H1 (cell line): ENCODE measurements around the gene GABRE. TPM values are rescaled to one million over a fixed set of nuclear protein-coding genes. Genes with fewer than 3 reads are reported as not detected.

Experiments
- CTCF ChIA-PET: fragments of 300-600 bp; sonication (Branson Sonifier 250); formaldehyde crosslinking; loops from one replicate; lab custom pipeline; 2021; ENCODE audit not compliant: partially characterized antibody; lab: Charles Lee
- POLR2A ChIA-PET: fragments of 300-600 bp; sonication (Branson Sonifier 250); formaldehyde crosslinking; loops from one replicate; lab custom pipeline; 2021; ENCODE audit warnings: inconsistent platforms; ENCODE audit not compliant: partially characterized antibody; lab: Charles Lee
- DNase-seq, 2 experiments: peaks; one replicate each; pipeline versions ENCODE4 v3.0.0 to v3.0.0-alpha.2; 2010 to 2022; ENCODE audit warnings: low spot score in 2 of 2, low read depth in 1 of 2, mixed read lengths in 1 of 2
- FAIRE-seq: peaks from 2 replicates; lab custom pipeline; 2011; peaks lifted over from hg19 to GRCh38; lab: Jason Lieb, UNC
- H2AFZ ChIP-seq: 2 replicates; pipeline ENCODE4 v1.8.1; 2012; ENCODE audit warnings: low read length, inconsistent platforms
- H2AK5ac ChIP-seq: 2 replicates; pipeline ENCODE4 v1.6.1; 2013; ENCODE audit warnings: low read depth, low read length
- H2BK120ac ChIP-seq: replicated peaks from 2 replicates; pipeline ENCODE3; 2013; ENCODE audit warnings: low read depth, low read length, inconsistent platforms
- H2BK12ac ChIP-seq: 2 replicates; pipeline ENCODE4 v1.6.1; 2013; ENCODE audit warnings: low read depth, low read length
- H2BK15ac ChIP-seq: 2 replicates; pipeline ENCODE4 v1.6.1; 2013; ENCODE audit warnings: low read length
- H2BK20ac ChIP-seq: 2 replicates; pipeline ENCODE4 v1.6.1; 2013; ENCODE audit warnings: low read length
- H2BK5ac ChIP-seq: 2 replicates; pipeline ENCODE4 v1.6.1; 2013; ENCODE audit warnings: low read depth, low read length
- H3K14ac ChIP-seq: 2 replicates; pipeline ENCODE4 v1.6.1; 2013; ENCODE audit warnings: inconsistent platforms; ENCODE audit not compliant: insufficient read length
- H3K18ac ChIP-seq: 2 replicates; pipeline ENCODE4 v1.6.1; 2013; ENCODE audit warnings: low read length; ENCODE audit errors: extremely low read depth
- H3K23ac ChIP-seq: 2 replicates; pipeline ENCODE4 v1.6.1; 2013; ENCODE audit warnings: inconsistent platforms; ENCODE audit not compliant: insufficient read length
- H3K23me2 ChIP-seq: 2 replicates; pipeline ENCODE4 v1.6.1; 2013; ENCODE audit warnings: low read depth, low read length
- H3K27ac ChIP-seq: 2 replicates; pipeline ENCODE4 v1.6.1; 2011; ENCODE audit warnings: low read depth, low read length, inconsistent platforms
- H3K27me3 ChIP-seq, 4 experiments: replicated peaks in 1 of 4; 1 replicate in 1 of 4; 2 replicates in 3 of 4; pipeline versions ENCODE4 v1.6.1 to v1.8.1; 2011 to 2013; ENCODE audit warnings: low read length in 3 of 4, mild to moderate bottlenecking in 3 of 4, inconsistent platforms in 2 of 4, mixed read lengths in 2 of 4, moderate library complexity in 1 of 4; ENCODE audit not compliant: control insufficient read depth in 3 of 4, insufficient read depth in 3 of 4; ENCODE audit errors: extremely low read depth in 1 of 4
- H3K36me3 ChIP-seq, 4 experiments: 2 replicates each; pipeline versions ENCODE4 v1.6.1 to v1.8.1; 2011 to 2013; ENCODE audit warnings: mild to moderate bottlenecking in 4 of 4, low read length in 3 of 4, moderate library complexity in 2 of 4, control low read depth in 1 of 4, inconsistent platforms in 1 of 4; ENCODE audit not compliant: insufficient read depth in 4 of 4, control insufficient read depth in 2 of 4
- H3K4ac ChIP-seq: replicated peaks from 2 replicates; pipeline ENCODE3; 2013; ENCODE audit warnings: low read length, low read depth, mixed read lengths, inconsistent platforms; ENCODE audit not compliant: insufficient read length
- H3K4me1 ChIP-seq, 4 experiments: replicated peaks in 1 of 4; 1 replicate in 1 of 4; 2 replicates in 3 of 4; pipeline versions ENCODE4 v1.6.1 to v1.8.1; 2011 to 2013; ENCODE audit warnings: low read length in 3 of 4, inconsistent platforms in 2 of 4, mixed read lengths in 1 of 4; ENCODE audit not compliant: insufficient read depth in 4 of 4, control insufficient read depth in 3 of 4
- H3K4me2 ChIP-seq, 2 experiments: 2 replicates each; pipeline versions ENCODE4 v1.6.1 to v1.8.1; 2011 to 2013; ENCODE audit warnings: low read depth in 2 of 2, low read length in 2 of 2, control low read depth in 1 of 2, inconsistent platforms in 1 of 2, mild to moderate bottlenecking in 1 of 2; ENCODE audit not compliant: insufficient read depth in 1 of 2
- H3K4me3 ChIP-seq, 4 experiments: fragments of 200-600, 300-600 bp in 1 of 4; sonication (generic), shearing (Covaris generic), sonication (Bioruptor Twin) in 1 of 4; 2 replicates each; pipeline versions ENCODE4 v1.5.1 to v1.8.1; 2011 to 2016; ENCODE audit warnings: low read length in 4 of 4, low read depth in 3 of 4, control low read depth in 2 of 4, inconsistent platforms in 2 of 4, mild to moderate bottlenecking in 2 of 4, mixed read lengths in 1 of 4, moderate library complexity in 1 of 4; ENCODE audit not compliant: insufficient read depth in 2 of 4; ENCODE audit errors: extremely low read depth in 1 of 4
- H3K56ac ChIP-seq: replicated peaks from 2 replicates; pipeline ENCODE3; 2013; ENCODE audit warnings: low read depth, mild to moderate bottlenecking, mixed read lengths, low read length, inconsistent platforms; ENCODE audit not compliant: insufficient read length
- H3K79me1 ChIP-seq: 2 replicates; pipeline ENCODE4 v1.6.1; 2013; ENCODE audit warnings: low read depth, low read length, control low read depth
- H3K79me2 ChIP-seq, 2 experiments: 2 replicates each; pipeline versions ENCODE4 v1.6.1 to v1.8.1; 2012 to 2013; ENCODE audit warnings: low read length in 2 of 2, mild to moderate bottlenecking in 2 of 2, inconsistent platforms in 1 of 2; ENCODE audit not compliant: insufficient read depth in 2 of 2, control insufficient read depth in 1 of 2
- H3K9ac ChIP-seq, 4 experiments: replicated peaks in 1 of 4; 1 replicate in 1 of 4; 2 replicates in 3 of 4; pipeline versions ENCODE4 v1.6.1 to v1.8.1; 2011 to 2013; ENCODE audit warnings: low read depth in 3 of 4, low read length in 3 of 4, control low read depth in 2 of 4, mild to moderate bottlenecking in 2 of 4, moderate library complexity in 2 of 4, inconsistent platforms in 1 of 4; ENCODE audit errors: extremely low read depth in 1 of 4
- H3K9me3 ChIP-seq, 2 experiments: 2 replicates each; pipeline versions ENCODE4 v1.6.1 to v1.8.1; 2012 to 2013; ENCODE audit warnings: mild to moderate bottlenecking in 2 of 2, moderate library complexity in 2 of 2, control low read depth in 1 of 2, inconsistent platforms in 1 of 2, low read depth in 1 of 2, low read length in 1 of 2, mixed read lengths in 1 of 2; ENCODE audit not compliant: insufficient read depth in 2 of 2
- H4K20me1 ChIP-seq, 2 experiments: replicated peaks in 1 of 2; 2 replicates each; pipeline versions ENCODE3 to v1.8.1; 2011 to 2013; ENCODE audit warnings: inconsistent platforms in 2 of 2, low read length in 2 of 2, mild to moderate bottlenecking in 1 of 2; ENCODE audit not compliant: insufficient read depth in 2 of 2, control insufficient read depth in 1 of 2
- H4K5ac ChIP-seq: 2 replicates; pipeline ENCODE4 v1.6.1; 2013; ENCODE audit warnings: low read length, low read depth, mixed read lengths, inconsistent platforms; ENCODE audit not compliant: insufficient read length
- H4K8ac ChIP-seq: 2 replicates; pipeline ENCODE4 v1.8.0; 2013; ENCODE audit warnings: mild to moderate bottlenecking, moderate library complexity, low read length, inconsistent platforms; ENCODE audit not compliant: insufficient read depth; ENCODE audit errors: extremely low read depth
- H4K91ac ChIP-seq: replicated peaks from 2 replicates; pipeline ENCODE3; 2013; ENCODE audit warnings: low read length, mixed read lengths, inconsistent platforms; ENCODE audit not compliant: insufficient read length
- CHD1 ChIP-seq: IDR thresholded peaks from 2 replicates; pipeline ENCODE4 v1.6.1; 2012; ENCODE audit warnings: low read depth, low read length, improper control_type of control experiment
- CTBP2 ChIP-seq: IDR thresholded peaks from 2 replicates; pipeline ENCODE4 v1.7.0; 2011; ENCODE audit warnings: borderline replicate concordance, mild to moderate bottlenecking, moderate library complexity, mixed read lengths, low read length; ENCODE audit not compliant: insufficient read depth, insufficient read length
- HDAC2 ChIP-seq, 2 experiments: fragments of 300-600 bp in 1 of 2; sonication (generic) in 1 of 2; IDR thresholded peaks; 2 replicates each; pipeline ENCODE4 v1.6.1; 2011 to 2012; ENCODE audit warnings: low read depth in 2 of 2, low read length in 2 of 2, mild to moderate bottlenecking in 2 of 2, moderate library complexity in 2 of 2, borderline replicate concordance in 1 of 2, inconsistent platforms in 1 of 2
- JUN ChIP-seq: IDR thresholded peaks from 2 replicates; pipeline ENCODE4 v1.6.1; 2011; ENCODE audit warnings: low read depth, mild to moderate bottlenecking, improper control_type of control experiment, low read length
- MAFK ChIP-seq: IDR thresholded peaks from 2 replicates; pipeline ENCODE4 v1.6.1; 2012; ENCODE audit warnings: low read depth, mild to moderate bottlenecking, improper control_type of control experiment, low read length
- NANOG ChIP-seq: IDR thresholded peaks from 2 replicates; pipeline ENCODE4 v1.6.1; 2011; ENCODE audit warnings: low read length, low read depth, mild to moderate bottlenecking, inconsistent platforms; ENCODE audit not compliant: insufficient read depth, poor library complexity, severe bottlenecking
- SIN3A ChIP-seq, 2 experiments: IDR thresholded peaks in 1 of 2; conservative IDR thresholded peaks in 1 of 2; 2 replicates each; pipeline ENCODE4 v1.6.1; 2011 to 2012; ENCODE audit warnings: low read length in 2 of 2, improper control_type of control experiment in 1 of 2, low read depth in 1 of 2, mild to moderate bottlenecking in 1 of 2
- TBP ChIP-seq: IDR thresholded peaks from 2 replicates; pipeline ENCODE4 v1.6.1; 2011; ENCODE audit warnings: low read depth, low read length, improper control_type of control experiment
- TCF12 ChIP-seq: IDR thresholded peaks from 2 replicates; pipeline ENCODE4 v1.6.1; 2011; ENCODE audit warnings: low read depth, mild to moderate bottlenecking, low read length
- ZNF274 ChIP-seq: IDR thresholded peaks from 2 replicates; pipeline ENCODE4 v1.7.0; 2012; ENCODE audit warnings: low read length, borderline replicate concordance; ENCODE audit errors: extremely low read depth
- WGBS, 2 experiments: shearing (Covaris generic) in 1 of 2; methylation state at CpG; one replicate each; pipeline versions ENCODE4 v1.1.6 to v1.1.7; 2013 to 2015; ENCODE audit warnings: low lambda C conversion rate in 2 of 2, mixed read lengths in 2 of 2, inconsistent platforms in 1 of 2, low coverage in 1 of 2, missing lambda C conversion rate in 1 of 2; ENCODE audit not compliant: insufficient replicate concordance in 2 of 2, insufficient coverage in 1 of 2, insufficient read length in 1 of 2; ENCODE audit errors: extremely low coverage in 1 of 2, missing lambda C conversion rate in 1 of 2; 5-methylcytosine and 5-hydroxymethylcytosine counted together
- polyA plus RNA-seq, 7 experiments: library from polyadenylated mRNA; depleted of rRNA in 3 of 7; stranded (reverse) in 5 of 7; unstranded in 2 of 7; fragments of >200 nt in 5 of 7; fragments of 200-250 nt in 2 of 7; gene quantifications; 1 replicate in 5 of 7; 2 replicates in 1 of 7; 4 replicates in 1 of 7; pipeline versions ENCODE4 v1.2.1 to v1.2.3, GENCODE V29; 2011 to 2013; ENCODE audit warnings: missing spikeins in 2 of 7, mixed read lengths in 2 of 7
- total RNA-seq: library from RNA; stranded (reverse); fragmentation: NEBNext Ultra II Directional; extraction: Animal tissue kit (Norgen Biotek cat#: 25700); gene quantifications from 2 replicates; pipeline ENCODE4 v1.2.1, GENCODE V29; 2021
- TF ChIP-seq, protein P1 (sequence below): IDR thresholded peaks from 2 replicates; pipeline ENCODE4 v1.6.1; 2012; ENCODE audit warnings: inconsistent platforms
- TF ChIP-seq, protein P2 (sequence below): IDR thresholded peaks from 2 replicates; pipeline ENCODE4 v1.6.1; 2011; ENCODE audit warnings: low read depth, mild to moderate bottlenecking, low read length; ENCODE audit not compliant: insufficient read depth

GABRE gene
- total and polyA plus RNA-seq, 2 of the 8 experiments (the other 6 are each of a cell fraction or from before 2014, with no cell fraction given) = 5.5 to 7.0 TPM

DNA sequence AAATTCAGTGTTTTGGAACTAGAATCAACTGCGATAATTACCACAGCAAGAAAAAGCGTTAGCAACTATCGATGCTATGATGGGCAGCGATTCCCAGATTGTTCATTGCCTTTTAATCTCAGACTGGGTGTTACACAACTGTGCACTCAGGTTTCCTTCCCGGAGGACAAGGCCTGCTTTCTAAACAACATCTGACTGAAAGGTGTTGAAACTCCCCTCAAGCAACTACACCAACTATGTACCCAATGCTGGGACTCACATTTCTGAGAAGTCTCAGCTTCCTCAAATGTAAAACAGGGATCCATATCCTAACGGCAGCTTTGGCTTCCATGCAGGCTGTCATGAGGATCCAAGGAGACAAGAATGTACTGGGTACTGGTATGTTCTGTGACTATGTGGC, 8.2 kb downstream of the GABRE start:
- Histone ChIP-seq H3K23me2 (no peaks in the 10 kb centered on the region), H2BK12ac (no peak overlapping the region), H3K36me3 (peaks cover 0 to 3% (median 0%) of the 10 kb centered on the region in 4 experiments; a peak in 2 of 8 replicates), H3K9me3 (no peaks in the 10 kb centered on the region), H4K20me1 (no peaks in the 10 kb centered on the region), H2BK15ac (no peak overlapping the region), H3K27ac (no peak overlapping the region), H2BK120ac (no peak overlapping the region), H4K91ac (no peak overlapping the region), H3K79me1 (no peaks in the 10 kb centered on the region), H3K4me3 (no peak overlapping the region), H2AFZ (no peak overlapping the region), H2BK5ac (no peak overlapping the region), H3K4ac (no peak overlapping the region), H2BK20ac (no peak overlapping the region), H2AK5ac (no peak overlapping the region), H3K9ac (no peak overlapping the region), H3K27me3 (no peaks in the 10 kb centered on the region), H3K23ac (no peak overlapping the region), H3K79me2 (no peaks in the 10 kb centered on the region), H3K56ac (no peak overlapping the region), H4K5ac (no peak overlapping the region), H3K14ac (no peak overlapping the region), H3K18ac (no peak overlapping the region), H3K4me1 (no peaks in the 10 kb centered on the region), H4K8ac (no peak overlapping the region), H3K4me2 (no peak overlapping the region)
- ChIA-PET POLR2A (no interaction called here), CTCF (interaction anchor here (0.6 to 0.9 kb wide), 2 partner anchors 213 to 686 kb away, joined by 3 read pairs; no protein-coding TSS in a partner anchor)
- WGBS, 2 experiments = 100% methylated on average over 5 of the region's 6 CpGs; no CpG with 5 or more reads in 1 of the 2 experiments
- FAIRE-seq (no peak), DNase-seq (no peak)
- TF ChIP-seq, protein P1, sequence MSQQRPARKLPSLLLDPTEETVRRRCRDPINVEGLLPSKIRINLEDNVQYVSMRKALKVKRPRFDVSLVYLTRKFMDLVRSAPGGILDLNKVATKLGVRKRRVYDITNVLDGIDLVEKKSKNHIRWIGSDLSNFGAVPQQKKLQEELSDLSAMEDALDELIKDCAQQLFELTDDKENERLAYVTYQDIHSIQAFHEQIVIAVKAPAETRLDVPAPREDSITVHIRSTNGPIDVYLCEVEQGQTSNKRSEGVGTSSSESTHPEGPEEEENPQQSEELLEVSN = no peak
- no peak for TF ChIP-seq HDAC2 (IDR thresholded peaks at IDR 0.05; ENCODE audit: borderline replicate concordance in 1 of 2, low read depth in 2 of 2, low read length in 2 of 2)
- TF ChIP-seq JUN = no peak
- no peak for TF ChIP-seq TBP
- no peak for TF ChIP-seq SIN3A (conservative IDR thresholded peaks at IDR 0.05 in 1 of 2, IDR thresholded peaks at IDR 0.05 in 1 of 2; ENCODE audit: low read depth in 1 of 2, low read length in 2 of 2)
- no peak for TF ChIP-seq NANOG
- TF ChIP-seq MAFK = no peak
- no peak for TF ChIP-seq CHD1
- TF ChIP-seq, protein P2, sequence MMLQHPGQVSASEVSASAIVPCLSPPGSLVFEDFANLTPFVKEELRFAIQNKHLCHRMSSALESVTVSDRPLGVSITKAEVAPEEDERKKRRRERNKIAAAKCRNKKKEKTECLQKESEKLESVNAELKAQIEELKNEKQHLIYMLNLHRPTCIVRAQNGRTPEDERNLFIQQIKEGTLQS = no peak
- TF ChIP-seq TCF12 = no peak
- no peak for TF ChIP-seq ZNF274
- no peak for TF ChIP-seq CTBP2
